GM21717 (cell line): ENCODE data around the gene C9orf78.

Experiments
- ATAC-seq: cut with Tn5 transposase; IDR thresholded peaks from one replicate; pipeline ENCODE4 v1.9.1; 2021; ENCODE audit warnings: mild to moderate bottlenecking, moderate library complexity; ENCODE audit not compliant: unreplicated experiment

Gene C9orf78

GRCh38 chr9:129868023-129868871 lies 33.2 kb upstream of the C9orf78 start:
- no peak for ATAC-seq

- ATAC-seq = no peak
These were observed 32.3 kb upstream of the C9orf78 start for GRCh38 chr9:129867136-129868022.

GRCh38 chr9:129866394-129867135 lies 31.5 kb upstream of the C9orf78 start:
- no peak for ATAC-seq

- ATAC-seq = no peak
These were observed 30.7 kb upstream of the C9orf78 start for GRCh38 chr9:129865668-129866320.

- no peak for ATAC-seq
These were observed 30.0 kb upstream of the C9orf78 start for GRCh38 chr9:129864991-129865647.

- no peak for ATAC-seq
These were observed 28.1 kb upstream of the C9orf78 start for GRCh38 chr9:129863059-129863690.

GRCh38 chr9:129861447-129861827 lies 26.4 kb upstream of the C9orf78 start:
- no peak for ATAC-seq

- no peak for ATAC-seq
These were observed 25.8 kb upstream of the C9orf78 start for GRCh38 chr9:129860653-129861446.

GRCh38 chr9:129858167-129858962 lies 23.3 kb upstream of the C9orf78 start:
- ATAC-seq = no peak

GRCh38 chr9:129857207-129857606 lies 22.1 kb upstream of the C9orf78 start:
- ATAC-seq = no peak

- no peak for ATAC-seq
These were observed 19.6 kb upstream of the C9orf78 start for GRCh38 chr9:129854588-129855110.

- no peak for ATAC-seq
These were observed 18.5 kb upstream of the C9orf78 start for GRCh38 chr9:129853614-129854013.

GRCh38 chr9:129852579-129852978 lies 17.5 kb upstream of the C9orf78 start:
- ATAC-seq = no peak

- no peak for ATAC-seq
These were observed 16.7 kb upstream of the C9orf78 start for GRCh38 chr9:129851821-129852220.

GRCh38 chr9:129850821-129851550 lies 15.9 kb upstream of the C9orf78 start:
- no peak for ATAC-seq

GRCh38 chr9:129849901-129850300 lies 14.8 kb upstream of the C9orf78 start:
- ATAC-seq = no peak
